Measurements from ENCODE around the gene ACTR2.
A peak's percentile ranks its signal among the peaks of the same experiment; 100 is the strongest.

Gene ACTR2

GRCh38 chr2:65279756-65280155, 52.1 kb downstream of the ACTR2 start:
- Mint-ChIP-seq H3K27ac (no peak overlapping the region), H3K4me1 (ENCODE audit: low read depth) (peaks cover 11% of the 10 kb centered on the region), H3K27me3 (ENCODE audit: low read depth) (peaks cover 3% of the 10 kb centered on the region), H3K36me3 (ENCODE audit: low read depth) (peaks cover 1% of the 10 kb centered on the region), H3K4me3 (no peak overlapping the region), H3K9me3 (no peaks in the 10 kb centered on the region)

DNA sequence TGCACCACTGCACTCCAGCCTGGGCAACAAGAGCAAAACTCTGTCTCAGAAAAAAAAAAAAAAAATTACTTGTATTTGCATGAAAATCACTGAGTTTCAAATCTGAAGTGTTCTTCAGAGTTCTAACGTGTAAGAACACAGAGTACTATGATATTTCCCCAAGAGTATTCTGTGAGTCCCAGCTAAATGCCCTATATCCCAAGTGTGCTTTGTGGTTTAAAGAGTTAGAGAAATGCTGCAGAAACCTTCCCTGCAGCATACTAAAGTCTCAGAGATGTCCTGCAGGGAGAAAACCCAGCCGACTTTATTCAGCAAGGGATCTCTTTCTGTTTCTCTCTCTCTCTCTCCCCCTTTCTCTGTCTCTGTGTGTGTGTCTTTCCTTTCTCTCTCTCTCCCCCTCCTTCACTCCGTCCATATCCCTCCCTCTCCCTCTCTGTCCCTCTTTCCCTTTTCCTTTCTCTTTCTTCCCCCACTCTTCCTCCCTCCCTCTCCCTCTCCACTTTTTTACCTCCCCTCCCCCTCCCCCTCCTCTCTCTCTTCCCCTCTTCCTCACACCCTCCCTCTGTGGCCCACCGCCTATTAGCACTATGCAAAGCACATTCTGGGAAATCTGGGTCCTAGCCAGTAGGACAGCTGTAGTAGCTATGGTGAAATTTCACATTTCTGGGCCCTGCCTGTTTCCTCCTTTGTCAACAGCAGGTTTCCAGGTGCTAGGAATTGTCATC, 54.2 kb downstream of the ACTR2 start:
- peaks cover 11% of the 10 kb centered on the region for H3K4me1 Mint-ChIP-seq (ENCODE audit: low read depth)
- no peak overlapping the region for H3K4me3 Mint-ChIP-seq
- peaks cover 7% of the 10 kb centered on the region for H3K27me3 Mint-ChIP-seq (ENCODE audit: low read depth)
- H3K27ac Mint-ChIP-seq: no peak overlapping the region
- no peaks in the 10 kb centered on the region for H3K9me3 Mint-ChIP-seq
- peaks cover 1% of the 10 kb centered on the region for H3K36me3 Mint-ChIP-seq (ENCODE audit: low read depth)

DNA sequence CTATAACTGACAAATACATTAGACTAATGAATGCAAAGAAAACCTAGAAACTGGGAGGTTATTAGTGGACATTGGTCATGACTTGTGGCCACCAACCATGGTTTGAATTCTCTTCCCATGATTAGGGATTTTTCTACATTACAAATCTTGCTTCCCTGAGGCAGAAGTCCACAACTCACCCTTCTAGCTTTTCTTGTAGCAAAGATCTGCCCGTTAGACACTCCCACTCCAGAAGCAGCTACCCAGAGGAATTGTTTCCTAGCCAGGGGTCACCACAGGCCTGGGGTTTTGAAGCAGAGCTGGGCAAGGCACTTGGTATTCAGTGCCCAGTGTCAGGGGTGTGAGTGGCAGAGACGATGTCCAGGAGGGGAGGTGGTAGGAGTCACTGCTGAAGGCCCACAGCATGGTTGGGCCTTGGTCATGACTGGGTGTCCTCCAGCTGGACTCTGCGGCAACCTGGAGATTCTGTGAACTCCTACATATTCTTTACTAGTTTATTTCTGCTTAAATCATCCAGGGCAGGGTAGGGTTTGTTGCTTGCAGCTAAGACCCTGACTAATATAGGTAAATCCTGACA, 54.9 kb downstream of the ACTR2 start:
- peaks cover 1% of the 10 kb centered on the region for H3K36me3 Mint-ChIP-seq (ENCODE audit: low read depth)
- H3K27me3 Mint-ChIP-seq (ENCODE audit: low read depth): peaks cover 15% of the 10 kb centered on the region
- H3K9me3 Mint-ChIP-seq: no peaks in the 10 kb centered on the region
- H3K4me1 Mint-ChIP-seq (ENCODE audit: low read depth): peaks cover 11% of the 10 kb centered on the region
- H3K4me3 Mint-ChIP-seq: no peak overlapping the region
- H3K27ac Mint-ChIP-seq: no peak overlapping the region

GRCh38 chr2:65287364-65287763, 59.7 kb downstream of the ACTR2 start:
- Mint-ChIP-seq H3K4me1 (ENCODE audit: low read depth) (no peaks in the 10 kb centered on the region), H3K27me3 (ENCODE audit: low read depth) (peaks cover 16% of the 10 kb centered on the region), H3K27ac (no peak overlapping the region), H3K9me3 (no peaks in the 10 kb centered on the region), H3K36me3 (ENCODE audit: low read depth) (no peaks in the 10 kb centered on the region), H3K4me3 (no peak overlapping the region)

- no peaks in the 10 kb centered on the region for H3K4me1 Mint-ChIP-seq (ENCODE audit: low read depth)
- H3K36me3 Mint-ChIP-seq (ENCODE audit: low read depth): no peaks in the 10 kb centered on the region
- H3K27me3 Mint-ChIP-seq (ENCODE audit: low read depth): peaks cover 38% of the 10 kb centered on the region
- no peak overlapping the region for H3K27ac Mint-ChIP-seq
- no peaks in the 10 kb centered on the region for H3K9me3 Mint-ChIP-seq
- no peak overlapping the region for H3K4me3 Mint-ChIP-seq
Observed at GRCh38 chr2:65291216-65292105, 63.8 kb downstream of the ACTR2 start.

- Mint-ChIP-seq H3K27ac (no peak overlapping the region), H3K4me1 (ENCODE audit: low read depth) (peaks cover 4% of the 10 kb centered on the region), H3K36me3 (ENCODE audit: low read depth) (no peaks in the 10 kb centered on the region), H3K4me3 (no peak overlapping the region), H3K9me3 (no peaks in the 10 kb centered on the region), H3K27me3 (ENCODE audit: low read depth) (peaks cover 39% of the 10 kb centered on the region)
Observed at GRCh38 chr2:65292106-65292400, 64.4 kb downstream of the ACTR2 start.

DNA sequence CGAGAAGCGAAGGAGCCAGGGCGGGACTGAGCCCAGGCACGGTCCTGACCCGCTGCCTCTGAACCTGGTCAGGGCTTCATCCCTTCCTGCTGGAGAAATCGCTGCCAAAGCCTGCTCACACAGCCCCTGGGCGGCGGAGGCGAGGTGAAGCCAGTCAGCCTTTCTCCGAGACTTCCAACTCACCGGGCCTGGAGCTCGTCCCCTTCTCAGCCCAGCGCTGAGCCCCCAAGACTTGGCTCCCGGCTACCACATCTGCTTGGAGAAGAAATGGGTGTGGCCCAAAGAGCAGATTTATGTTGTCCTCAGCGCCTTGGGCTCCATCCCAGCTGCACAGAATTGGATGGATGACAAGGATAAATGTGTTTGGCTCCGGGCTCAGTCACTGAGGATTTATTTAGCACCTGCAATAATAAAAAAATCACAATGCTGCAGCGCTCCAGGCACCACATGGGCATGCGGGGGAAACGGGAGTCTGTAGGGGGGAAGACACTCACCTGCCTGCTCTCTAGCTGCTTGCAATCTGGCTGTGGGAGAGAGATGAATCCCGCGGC, 64.9 kb downstream of the ACTR2 start:
- H3K27ac Mint-ChIP-seq: no peak overlapping the region
- H3K4me3 Mint-ChIP-seq: no peak overlapping the region
- H3K9me3 Mint-ChIP-seq: no peaks in the 10 kb centered on the region
- H3K27me3 Mint-ChIP-seq (ENCODE audit: low read depth): peaks cover 37% of the 10 kb centered on the region
- H3K4me1 Mint-ChIP-seq (ENCODE audit: low read depth): peaks cover 5% of the 10 kb centered on the region
- H3K36me3 Mint-ChIP-seq (ENCODE audit: low read depth): no peaks in the 10 kb centered on the region

DNA sequence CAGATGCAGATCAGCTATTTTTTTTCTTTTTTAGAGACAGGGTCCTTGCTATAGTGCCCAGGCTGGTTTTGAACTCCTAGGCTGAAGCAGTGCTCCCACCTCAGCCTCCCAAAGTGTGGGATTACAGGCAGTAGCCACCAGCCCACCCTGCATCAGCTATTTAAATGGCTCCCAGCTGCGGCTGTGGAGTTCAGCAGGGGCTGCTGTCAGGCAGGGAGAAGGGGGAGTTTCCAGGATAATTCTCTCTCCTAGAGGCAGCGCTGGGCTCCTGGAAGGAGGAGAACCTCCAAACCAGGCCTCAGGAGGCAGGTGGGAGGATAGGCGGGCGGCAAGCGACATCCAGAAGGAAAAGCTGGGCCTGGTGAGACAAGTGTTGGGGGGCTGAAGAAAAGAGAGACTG, 65.7 kb downstream of the ACTR2 start:
- Mint-ChIP-seq H3K36me3 (ENCODE audit: low read depth) (no peaks in the 10 kb centered on the region), H3K4me1 (ENCODE audit: low read depth) (peaks cover 5% of the 10 kb centered on the region), H3K9me3 (no peaks in the 10 kb centered on the region), H3K27ac (no peak overlapping the region), H3K4me3 (no peak overlapping the region), H3K27me3 (ENCODE audit: low read depth) (peaks cover 40% of the 10 kb centered on the region)

DNA sequence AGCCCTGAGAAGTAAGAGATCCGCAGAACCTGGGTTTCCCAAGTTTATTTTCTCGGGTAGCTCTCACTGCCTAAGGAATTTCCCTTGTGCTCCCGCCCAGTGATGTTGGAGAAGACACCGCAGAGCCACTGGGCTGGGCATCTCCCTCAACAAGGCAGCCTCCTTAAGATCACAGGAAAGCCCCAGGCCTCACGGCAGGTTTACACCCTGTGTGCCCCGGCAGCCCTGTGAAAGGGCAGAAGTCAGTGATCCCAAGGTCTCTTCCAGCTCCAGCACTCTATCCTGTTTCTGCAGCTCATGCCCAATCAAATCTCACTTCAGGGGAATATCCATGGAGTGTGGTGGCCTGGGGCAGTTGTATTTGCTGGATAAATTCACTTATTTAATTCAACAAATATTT, 66.5 kb downstream of the ACTR2 start:
- Mint-ChIP-seq H3K36me3 (ENCODE audit: low read depth) (no peaks in the 10 kb centered on the region), H3K9me3 (no peaks in the 10 kb centered on the region), H3K4me1 (ENCODE audit: low read depth) (peaks cover 6% of the 10 kb centered on the region), H3K27ac (no peak overlapping the region), H3K27me3 (ENCODE audit: low read depth) (peaks cover 41% of the 10 kb centered on the region), H3K4me3 (no peak overlapping the region)

DNA sequence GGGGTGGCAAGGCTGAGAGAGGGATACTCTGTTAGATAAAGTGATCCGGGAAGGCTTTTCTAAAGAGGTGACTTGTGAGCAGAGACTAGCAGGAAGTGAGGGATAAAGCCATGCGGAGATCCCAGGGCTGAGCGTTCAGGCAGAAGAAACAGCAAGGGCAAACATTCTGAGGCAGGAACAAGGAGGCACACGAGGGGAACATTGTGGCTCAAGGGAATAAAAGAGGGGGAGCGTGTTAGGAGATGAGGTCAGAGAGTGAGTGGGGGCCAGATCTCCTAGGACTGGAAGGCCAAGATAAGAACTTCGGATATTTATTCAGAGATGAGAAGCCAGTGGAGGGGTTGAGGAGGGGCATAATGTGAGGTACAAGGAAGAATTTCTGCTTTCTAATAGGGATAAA, 67.1 kb downstream of the ACTR2 start:
- no peak overlapping the region for H3K27ac Mint-ChIP-seq
- H3K9me3 Mint-ChIP-seq: no peaks in the 10 kb centered on the region
- H3K4me1 Mint-ChIP-seq (ENCODE audit: low read depth): peaks cover 11% of the 10 kb centered on the region
- peaks cover 44% of the 10 kb centered on the region for H3K27me3 Mint-ChIP-seq (ENCODE audit: low read depth)
- H3K36me3 Mint-ChIP-seq (ENCODE audit: low read depth): no peaks in the 10 kb centered on the region
- H3K4me3 Mint-ChIP-seq: no peak overlapping the region

DNA sequence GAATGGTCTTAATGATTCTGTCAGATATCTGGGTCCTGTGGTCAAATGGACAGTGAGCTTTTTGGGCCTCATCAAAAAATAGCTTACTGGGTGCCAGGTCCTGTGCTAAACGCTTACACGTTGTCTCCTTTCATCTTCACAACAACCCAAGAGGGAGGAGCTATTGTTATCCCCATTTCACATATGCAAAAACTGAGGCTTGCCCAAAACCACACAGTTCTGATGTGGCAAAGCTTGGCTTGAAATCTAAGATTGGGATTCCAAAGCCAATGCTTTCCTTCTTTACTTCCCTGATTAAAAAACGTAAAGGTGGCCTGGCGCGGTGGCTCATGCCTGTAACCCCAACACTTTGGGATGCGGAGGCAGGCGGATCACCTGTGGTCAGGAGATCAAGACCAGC, 69.3 kb downstream of the ACTR2 start:
- H3K27me3 Mint-ChIP-seq (ENCODE audit: low read depth): peaks cover 53% of the 10 kb centered on the region
- no peaks in the 10 kb centered on the region for H3K9me3 Mint-ChIP-seq
- H3K27ac Mint-ChIP-seq: no peak overlapping the region
- H3K36me3 Mint-ChIP-seq (ENCODE audit: low read depth): no peaks in the 10 kb centered on the region
- peaks cover 30% of the 10 kb centered on the region for H3K4me1 Mint-ChIP-seq (ENCODE audit: low read depth)
- no peak overlapping the region for H3K4me3 Mint-ChIP-seq

DNA sequence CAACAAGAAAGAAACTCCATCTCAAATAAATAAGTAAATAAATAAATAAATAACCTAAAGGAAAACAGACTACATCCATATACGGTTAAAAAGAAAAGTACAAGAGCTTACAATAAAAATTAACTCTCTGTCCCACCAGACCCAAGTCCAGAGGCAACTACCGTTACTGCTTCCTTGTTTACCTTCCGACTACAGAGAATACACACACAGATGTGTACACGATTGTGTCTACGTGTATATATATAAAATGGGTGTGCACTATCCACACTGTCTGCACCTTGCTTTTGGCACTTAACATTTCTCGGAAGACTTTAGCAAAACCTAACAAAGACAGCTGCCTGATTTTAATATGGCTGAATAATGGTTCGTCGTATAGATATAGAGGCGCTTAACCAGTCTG, 69.9 kb downstream of the ACTR2 start:
- H3K4me3 Mint-ChIP-seq: no peak overlapping the region
- peaks cover 36% of the 10 kb centered on the region for H3K4me1 Mint-ChIP-seq (ENCODE audit: low read depth)
- no peaks in the 10 kb centered on the region for H3K9me3 Mint-ChIP-seq
- H3K27me3 Mint-ChIP-seq (ENCODE audit: low read depth): peaks cover 58% of the 10 kb centered on the region
- no peaks in the 10 kb centered on the region for H3K36me3 Mint-ChIP-seq (ENCODE audit: low read depth)
- no peak overlapping the region for H3K27ac Mint-ChIP-seq

DNA sequence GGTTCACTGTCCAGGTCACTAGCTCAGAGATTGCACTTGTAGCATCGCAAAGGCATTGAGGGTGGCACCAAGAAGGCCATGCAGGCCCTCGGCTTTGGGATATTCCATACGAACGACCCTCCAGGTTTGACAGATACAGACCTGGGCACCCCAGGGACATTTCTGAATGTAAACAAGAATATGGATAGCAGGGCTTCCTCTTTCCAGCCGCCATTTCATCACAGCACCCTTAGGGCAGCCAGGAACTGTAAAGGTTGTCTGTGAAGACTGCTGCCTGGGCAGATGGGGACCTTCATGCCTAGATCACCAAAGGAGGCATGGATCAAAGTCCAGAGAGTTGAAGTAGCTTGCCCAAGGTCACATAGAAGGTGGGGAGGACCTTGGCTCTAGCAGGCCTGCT, 70.5 kb downstream of the ACTR2 start:
- no peak overlapping the region for H3K4me3 Mint-ChIP-seq
- H3K27me3 Mint-ChIP-seq (ENCODE audit: low read depth): peaks cover 59% of the 10 kb centered on the region
- H3K9me3 Mint-ChIP-seq: no peaks in the 10 kb centered on the region
- no peaks in the 10 kb centered on the region for H3K36me3 Mint-ChIP-seq (ENCODE audit: low read depth)
- H3K27ac Mint-ChIP-seq: no peak overlapping the region
- H3K4me1 Mint-ChIP-seq (ENCODE audit: low read depth): peaks cover 39% of the 10 kb centered on the region

GRCh38 chr2:65299246-65299645, 71.6 kb downstream of the ACTR2 start:
- peak overlapping the region; percentile 19 for H3K4me3 Mint-ChIP-seq
- H3K9me3 Mint-ChIP-seq: no peaks in the 10 kb centered on the region
- H3K36me3 Mint-ChIP-seq (ENCODE audit: low read depth): no peaks in the 10 kb centered on the region
- H3K27me3 Mint-ChIP-seq (ENCODE audit: low read depth): peaks cover 63% of the 10 kb centered on the region
- peak overlapping the region; percentile 47 for H3K27ac Mint-ChIP-seq
- H3K4me1 Mint-ChIP-seq (ENCODE audit: low read depth): peaks cover 39% of the 10 kb centered on the region
